Measurements from ENCODE around the gene KLHL30.
"Not testable (repeated sequence)": the region's sequence is repeated elsewhere in the genome, so short reads cannot be mapped to it uniquely, and the experiment has no call there.

Gene KLHL30

DNA sequence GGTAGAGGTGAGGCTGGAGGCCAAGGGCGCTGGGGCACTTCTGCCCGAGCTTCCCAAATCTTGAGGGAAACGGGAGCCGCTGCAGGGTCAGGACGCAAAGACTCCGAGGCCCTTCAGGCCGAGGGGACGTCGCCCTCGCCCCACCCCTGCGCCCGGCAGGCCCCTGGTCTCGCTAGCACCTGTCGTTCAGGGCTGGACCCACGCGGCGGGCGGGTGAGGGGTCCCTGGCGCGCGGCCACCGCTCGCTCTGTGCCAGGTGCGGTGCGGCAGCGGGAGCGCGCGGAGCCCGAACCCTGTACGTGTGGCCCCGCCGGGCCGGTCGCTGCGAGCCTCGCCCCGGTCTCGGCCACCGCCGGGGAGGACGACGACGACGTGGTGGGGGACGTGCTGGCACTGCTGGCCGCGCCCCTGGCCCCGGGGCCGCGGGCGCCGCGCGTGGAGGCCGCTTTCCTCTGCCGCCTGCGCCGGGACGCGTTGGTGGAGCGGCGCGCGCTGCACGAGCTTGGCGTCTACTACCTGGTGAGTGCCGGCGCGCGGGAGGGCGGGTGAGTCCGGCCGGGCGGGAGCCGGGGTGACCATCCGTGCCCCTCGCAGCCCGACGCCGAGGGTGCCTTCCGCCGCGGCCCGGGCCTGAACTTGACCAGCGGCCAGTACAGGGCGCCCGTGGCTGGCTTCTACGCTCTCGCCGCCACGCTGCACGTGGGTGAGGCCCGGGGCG lies 25.2 kb downstream of the KLHL30 start:
- peak; percentile 20 for DNase-seq (ENCODE audit: low read depth)

- DNase-seq (ENCODE audit: low read depth): no peak
Measured at GRCh38 chr2:238164906-238165287, 26.4 kb downstream of the KLHL30 start.

GRCh38 chr2:238165288-238165921 lies 26.9 kb downstream of the KLHL30 start:
- DNase-seq (ENCODE audit: low read depth): no peak

DNA sequence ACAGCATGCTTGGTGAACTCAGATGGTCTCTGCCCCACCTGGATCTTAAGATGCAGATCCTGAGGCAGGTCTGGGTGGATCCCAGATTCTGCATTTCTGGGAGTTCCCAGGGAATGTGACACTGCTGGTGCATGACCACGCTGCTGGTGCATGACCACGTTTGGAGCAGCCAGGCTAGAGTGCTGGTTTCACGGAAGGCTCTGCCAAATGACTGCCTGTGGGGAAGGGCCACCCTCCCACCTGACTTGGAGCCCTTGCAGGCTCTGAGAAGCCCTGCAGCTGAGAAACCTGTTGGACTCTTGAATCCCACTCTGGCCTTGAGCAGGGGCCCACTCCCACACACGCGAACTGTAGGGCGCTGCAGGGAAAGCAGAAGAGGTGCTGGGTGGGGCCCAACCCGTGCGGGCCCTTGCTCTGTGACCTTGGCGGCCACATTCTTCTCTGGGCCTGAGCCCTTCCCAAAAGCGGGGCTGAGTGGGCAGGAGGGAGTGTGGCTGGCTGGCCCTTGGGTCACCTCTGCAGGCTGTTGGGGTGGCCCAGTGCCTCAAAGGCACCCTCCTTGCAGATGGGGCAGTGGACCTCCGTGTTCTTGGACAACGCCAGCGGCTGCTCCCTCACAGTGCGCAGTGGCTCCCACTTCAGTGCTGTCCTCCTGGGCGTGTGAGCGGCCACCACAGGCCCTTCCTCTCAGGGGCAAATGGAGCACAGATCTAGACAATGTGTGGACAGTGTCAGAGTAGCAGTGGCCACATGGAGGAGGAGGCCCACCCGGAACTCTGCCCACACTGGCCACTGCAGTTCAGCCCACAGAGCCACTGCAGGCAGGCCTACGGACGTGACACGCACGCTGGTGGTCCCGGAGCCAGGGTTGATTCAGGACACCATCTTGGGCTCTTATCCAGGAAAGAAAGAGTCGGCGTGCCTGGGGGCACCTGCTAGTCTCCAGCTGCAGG lies 28.2 kb downstream of the KLHL30 start:
- DNase-seq (ENCODE audit: low read depth): no peak

- no peak for DNase-seq (ENCODE audit: low read depth)
Measured at GRCh38 chr2:238167344-238167715, 28.9 kb downstream of the KLHL30 start.

DNA sequence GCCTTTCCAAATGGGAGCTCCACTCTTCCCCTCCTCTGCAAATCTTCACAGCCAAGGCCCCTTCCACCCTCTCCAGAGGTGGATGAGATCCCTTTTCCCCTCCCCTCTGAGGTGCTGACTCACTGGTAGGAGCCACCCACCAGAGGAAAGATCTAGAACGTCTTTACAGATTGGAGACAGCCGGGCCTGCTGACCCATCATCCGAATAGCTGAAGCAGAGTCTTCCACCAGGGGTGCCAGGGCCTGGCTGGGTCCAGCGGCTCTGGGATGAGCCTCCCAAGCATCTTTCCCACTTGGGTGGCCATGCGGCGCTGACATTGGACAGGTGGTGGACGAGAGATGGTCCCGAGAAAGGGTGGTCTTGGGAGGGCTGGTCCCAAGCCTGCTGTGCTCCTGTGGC lies 29.3 kb downstream of the KLHL30 start:
- DNase-seq (ENCODE audit: low read depth): peak; percentile 45

DNA sequence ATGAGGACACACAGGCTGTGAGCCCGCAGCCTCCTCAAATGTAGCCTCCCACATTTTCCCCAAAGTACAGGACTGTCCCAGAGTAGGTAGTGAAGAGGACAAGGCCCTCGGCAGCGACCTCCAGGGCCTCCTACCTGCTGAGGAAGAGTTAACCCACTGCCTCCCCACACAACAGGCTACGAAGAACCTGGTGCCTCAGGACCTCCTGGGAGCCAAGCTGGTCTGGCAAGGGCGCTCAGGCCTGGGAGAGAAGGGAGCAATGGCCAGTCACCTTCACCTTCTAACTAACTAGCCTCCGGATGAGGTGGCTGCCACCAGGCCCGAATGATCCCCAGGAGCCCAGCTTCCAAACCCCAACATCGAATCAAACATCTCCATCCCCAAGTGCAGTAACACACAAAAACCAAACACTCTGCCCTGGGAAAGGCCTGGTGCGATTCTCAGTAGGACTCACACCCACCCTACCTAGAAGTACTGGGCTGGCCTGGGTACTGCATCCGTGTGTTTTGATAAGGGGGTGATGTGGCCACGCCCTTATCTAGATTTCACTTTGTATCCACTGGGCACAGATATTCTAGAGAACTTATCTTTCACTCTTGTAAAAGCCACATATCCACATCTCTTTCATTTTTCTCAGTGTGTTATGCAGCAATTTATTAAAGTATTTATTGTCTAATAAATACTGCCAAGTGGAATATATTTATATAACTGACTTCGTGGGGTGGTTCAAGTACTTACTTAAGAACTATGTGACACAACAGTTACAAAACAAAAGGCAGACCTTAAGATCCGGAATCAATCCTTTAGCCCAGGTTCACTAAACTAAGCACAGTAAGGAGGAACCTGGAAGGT lies 30.0 kb downstream of the KLHL30 start:
- no peak for DNase-seq (ENCODE audit: low read depth)

GRCh38 chr2:238169048-238169707 lies 30.7 kb downstream of the KLHL30 start:
- peak; percentile 96 for DNase-seq (ENCODE audit: low read depth)

DNA sequence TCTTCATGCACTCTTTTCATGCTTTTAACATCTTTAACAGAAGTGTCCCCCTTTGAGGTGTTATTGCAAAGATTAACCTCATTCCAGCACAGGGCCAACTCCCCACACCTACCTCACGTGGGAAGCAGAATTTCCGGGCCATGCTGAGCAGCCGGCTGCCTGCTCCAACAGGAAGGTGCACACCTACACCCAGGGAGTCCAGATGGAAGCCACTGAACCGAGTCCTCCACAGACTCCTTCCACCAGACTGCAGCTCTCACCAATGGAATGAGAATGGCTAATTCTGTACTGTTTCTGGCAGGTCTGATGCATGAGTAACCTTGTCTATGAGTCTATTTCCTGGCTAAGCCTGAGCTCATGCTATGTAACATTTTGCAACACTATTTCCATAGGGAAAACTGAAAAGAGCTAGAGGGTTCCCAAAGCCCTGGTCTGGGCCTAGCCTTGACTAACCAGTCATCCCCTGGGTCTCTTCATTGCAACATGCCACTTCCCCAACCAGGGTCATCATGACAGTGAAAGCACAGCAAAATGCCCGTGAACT lies 31.3 kb downstream of the KLHL30 start:
- DNase-seq (ENCODE audit: low read depth): peak; percentile 96

DNA sequence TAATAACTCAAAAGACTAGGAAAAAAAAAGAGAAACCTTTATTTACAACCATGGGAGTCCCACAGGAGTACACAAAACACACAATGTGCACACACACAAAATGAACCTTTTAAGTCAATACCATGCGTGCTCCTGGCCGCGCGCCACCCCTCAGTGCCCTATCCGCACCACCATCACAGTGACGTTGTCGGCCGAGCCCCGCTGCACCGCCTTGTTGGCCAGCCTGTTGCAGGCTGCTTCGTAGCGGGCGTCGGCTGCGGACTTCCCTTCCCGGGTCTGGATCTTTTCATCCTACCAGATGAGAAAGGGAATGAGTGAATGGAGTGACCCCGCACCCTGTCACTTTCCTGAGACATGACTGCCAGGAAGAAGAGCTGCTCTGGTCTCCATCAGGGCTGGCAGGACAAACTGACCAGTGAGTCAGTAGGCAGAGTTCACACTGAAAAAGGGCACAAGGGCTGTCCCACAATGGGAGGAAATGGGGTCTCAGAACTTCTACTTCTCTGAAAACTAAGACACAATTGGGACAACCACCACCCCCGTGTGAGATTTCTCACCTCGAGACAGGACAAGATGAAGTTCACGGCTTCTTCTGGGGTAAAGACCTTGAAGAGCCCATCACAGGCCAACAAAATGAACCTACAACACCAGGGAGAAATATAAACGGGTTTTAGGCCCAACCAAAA lies 32.1 kb downstream of the KLHL30 start:
- no peak for DNase-seq (ENCODE audit: low read depth)

GRCh38 chr2:238171072-238171431 lies 32.6 kb downstream of the KLHL30 start:
- DNase-seq (ENCODE audit: low read depth): not testable (repeated sequence)

DNA sequence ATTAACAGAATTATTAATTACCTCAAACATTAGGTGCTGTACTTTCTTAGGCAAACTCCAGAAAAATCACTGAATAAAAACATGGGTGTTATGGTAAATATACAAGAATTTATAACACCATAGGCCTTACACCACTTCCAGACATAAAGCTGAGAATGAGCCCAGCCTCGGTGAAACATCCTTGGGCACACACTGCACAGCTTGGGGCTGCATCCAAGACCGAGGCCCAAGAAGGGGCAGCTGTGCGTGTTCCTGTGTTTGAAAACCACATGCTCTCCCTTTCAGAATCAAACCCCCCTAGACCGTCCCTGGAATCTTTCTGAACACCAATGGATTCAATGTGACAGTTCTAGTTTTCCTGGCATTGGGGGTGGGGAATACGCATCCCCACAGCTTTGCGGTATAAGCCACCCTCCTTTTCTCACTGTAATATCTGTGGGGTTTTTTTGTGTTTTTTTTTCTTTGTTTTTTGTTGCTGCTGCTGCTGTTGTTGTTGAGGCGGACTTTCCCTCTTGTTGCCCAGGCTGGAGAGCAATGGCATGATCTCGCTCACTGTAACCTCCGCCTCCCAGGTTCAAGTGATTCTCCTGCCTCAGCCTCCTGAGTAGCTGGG lies 33.2 kb downstream of the KLHL30 start:
- no peak for DNase-seq (ENCODE audit: low read depth)

- no peak for DNase-seq (ENCODE audit: low read depth)
Measured at GRCh38 chr2:238172439-238172838, 34.0 kb downstream of the KLHL30 start.

DNA sequence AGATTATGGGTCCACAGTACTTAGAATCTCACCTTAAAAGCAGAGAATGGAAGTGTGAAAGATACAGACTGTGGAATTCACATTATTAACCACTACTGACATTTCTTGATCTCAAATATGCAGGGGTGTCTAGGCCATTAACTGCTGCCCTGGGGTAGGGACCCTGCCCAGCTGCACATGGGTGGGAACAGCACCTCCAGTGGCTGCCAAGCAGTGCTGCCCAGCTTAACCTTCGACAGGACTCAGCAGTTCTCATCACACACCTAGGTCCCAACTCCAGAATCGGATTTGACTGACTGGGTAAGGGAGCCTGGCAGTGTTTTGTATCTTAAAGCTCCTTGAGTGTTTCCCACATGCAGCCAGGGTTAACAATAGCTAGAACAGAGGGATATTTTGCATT lies 35.2 kb downstream of the KLHL30 start:
- DNase-seq (ENCODE audit: low read depth): no peak

GRCh38 chr2:238174291-238174690 lies 35.8 kb downstream of the KLHL30 start:
- DNase-seq (ENCODE audit: low read depth): no peak

DNA sequence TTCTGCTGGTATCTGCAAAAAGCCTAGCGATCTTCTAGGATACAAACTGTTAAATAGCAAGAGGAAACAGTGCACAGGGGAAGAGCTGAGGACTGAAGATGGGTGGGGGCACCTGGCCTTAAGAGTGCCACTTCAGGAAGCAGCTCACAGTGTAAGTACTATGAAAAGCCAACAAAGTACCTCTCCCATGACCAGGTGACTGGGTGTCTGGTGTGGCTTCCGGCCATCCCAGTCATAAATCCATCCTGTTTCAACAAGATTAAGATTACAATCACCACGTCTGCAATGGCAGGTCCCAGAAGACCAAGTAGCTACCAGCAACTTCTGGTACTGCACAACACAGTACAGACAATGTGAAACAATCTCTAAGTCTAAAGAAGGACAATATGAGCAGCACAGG lies 36.2 kb downstream of the KLHL30 start:
- no peak for DNase-seq (ENCODE audit: low read depth)

- no peak for DNase-seq (ENCODE audit: low read depth)
Measured at GRCh38 chr2:238176613-238177012, 38.1 kb downstream of the KLHL30 start.

GRCh38 chr2:238180554-238180953 lies 42.1 kb downstream of the KLHL30 start:
- no peak for DNase-seq (ENCODE audit: low read depth)

- DNase-seq (ENCODE audit: low read depth): no peak
Measured at GRCh38 chr2:238182362-238182761, 43.9 kb downstream of the KLHL30 start.

DNA sequence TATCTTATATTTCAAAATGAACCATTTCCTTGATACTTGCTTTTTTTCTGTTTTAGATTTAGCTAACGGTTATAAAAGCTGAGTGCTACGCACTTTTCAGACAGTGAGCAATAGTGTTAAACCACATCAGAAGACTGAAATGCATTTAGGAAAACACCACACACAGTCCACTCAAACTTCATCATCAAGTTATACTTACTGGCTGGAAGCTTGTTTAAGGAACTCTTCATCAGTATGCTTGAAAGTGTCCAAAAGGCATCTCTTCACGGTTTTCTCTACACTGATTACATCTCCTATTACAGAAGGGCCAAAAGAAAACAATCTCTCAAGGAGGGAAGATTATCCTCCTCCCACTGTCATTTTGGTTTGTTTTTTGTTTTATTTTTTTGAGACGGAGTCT lies 45.4 kb downstream of the KLHL30 start:
- DNase-seq (ENCODE audit: low read depth): no peak

All from iris pigment epithelial cell (primary cell).